ENCODE results near the gene GPHB5. TPM values are rescaled to one million over a fixed set of nuclear protein-coding genes. Genes with fewer than 3 reads are reported as not detected.

Gene GPHB5, protein sequence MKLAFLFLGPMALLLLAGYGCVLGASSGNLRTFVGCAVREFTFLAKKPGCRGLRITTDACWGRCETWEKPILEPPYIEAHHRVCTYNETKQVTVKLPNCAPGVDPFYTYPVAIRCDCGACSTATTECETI
- not detected in 2 replicates for total RNA-seq

DNA sequence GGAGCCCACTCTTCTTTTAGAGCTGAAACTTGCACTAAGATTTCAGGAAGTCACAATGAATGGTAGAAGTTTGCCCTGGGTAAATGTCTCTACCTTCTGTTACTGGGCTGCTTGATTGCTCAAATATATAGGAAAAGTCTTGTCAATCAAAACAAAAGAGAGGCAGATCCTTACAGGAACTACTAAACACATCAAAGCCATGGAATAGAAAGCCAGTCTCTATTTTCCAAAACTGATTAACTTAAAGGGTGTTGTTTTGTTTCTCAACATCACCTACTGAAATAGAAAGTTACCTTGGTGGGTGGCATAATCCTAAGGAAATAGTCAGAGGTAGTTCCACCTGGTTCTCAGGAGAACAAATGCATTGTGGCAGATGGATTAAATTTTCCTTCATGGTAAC is at the start of gene GPHB5:
GPHB5 (minus strand) TSS at position 101 of the 400 bp plus-strand sequence. CDS start 1,086 bp downstream, outside the sequence.

Other genes starting within 250 kb of the GPHB5 start
- 0.32 and 1.8 TPM in 2 replicates for gene RHOJ, start 114.5 kb downstream of the GPHB5 start, total RNA-seq
- 19.7 and 23.2 TPM in 2 replicates for gene PPP2R5E, start 224.4 kb upstream of the GPHB5 start, total RNA-seq

Measured in hair follicle dermal papilla cell (primary cell).